ENCODE data around the gene CTRL. TPM values are rescaled to one million over a fixed set of nuclear protein-coding genes. Genes with fewer than 3 reads are reported as not detected.

Gene CTRL
- total and polyA plus RNA-seq, 2 donors (not counting 3 experiments of a cell fraction or from before 2014, with no cell fraction given), result 1.0 to 1.1 TPM

GRCh38 chr16:67936880-67937605 lies 5.4 kb upstream of the CTRL start:
- H3K36me3 ChIP-seq (ENCODE audit: control insufficient read depth in 2 of 2, extremely low read depth in 1 of 2, insufficient read depth in 2 of 2, low read length in 2 of 2), result peaks cover 4 to 17% of the 10 kb centered on the region in 2 experiments
- no TSS peak for BruUV-seq (replicated peaks)
- TF ChIP-seq FOS (IDR thresholded peaks at IDR 0.05; ENCODE audit: borderline replicate concordance, insufficient read depth, low read length) (no peak), POLR2A (IDR thresholded peaks at IDR 0.05; ENCODE audit: low read depth, low read length) (peak; percentile 71), GATA2 (IDR thresholded peaks at IDR 0.05; ENCODE audit: insufficient read depth, insufficient read length, low read depth, low read length) (no peak)
- no peaks in the 10 kb centered on the region for H3K9me3 ChIP-seq (replicated peaks; ENCODE audit: control insufficient read depth, insufficient read depth, low read length)
- DNase-seq (ENCODE audit: low read depth, low spot score) (peak; percentile 64), FAIRE-seq (peak; percentile 86)
- dilution Hi-C loops (cut with MboI; ENCODE audit: extremely low pct_ligation_motif_present, low sequenced_read_pairs) (no loop called here), intact Hi-C loops (cut with micrococcal nuclease) (loop anchor here (2.0 kb wide), 1 partner anchor 104 kb away; no protein-coding TSS in a partner anchor)
- peaks cover 13% of the 10 kb centered on the region for H3K4me1 ChIP-seq (ENCODE audit: control insufficient read depth, extremely low read depth, insufficient read depth, low read length)
- H3K27me3 ChIP-seq (ENCODE audit: control insufficient read depth in 2 of 2, insufficient read depth in 2 of 2, low read length in 2 of 2), result no peaks in the 10 kb centered on the region
- ChIA-PET CTCF (interaction anchor here (0.7 to 5.7 kb wide), 7 partner anchors 30 to 122 kb away, joined by 3 to 42 read pairs (median 4); partner anchors contain the start of gene NRN1L), POLR2A (no interaction called here)
- H3K9ac ChIP-seq (replicated peaks; ENCODE audit: extremely low read depth, insufficient read depth, low read length), result peak overlapping the region; percentile 77
- peak overlapping the region; percentile 36 for H3K27ac ChIP-seq (ENCODE audit: insufficient read depth, low read depth, low read length)
- no peaks in the 10 kb centered on the region for H4K20me1 ChIP-seq (replicated peaks; ENCODE audit: control insufficient read depth, extremely low read depth, insufficient read depth, low read length)
- peak overlapping the region; percentile 46 for H2AFZ ChIP-seq (ENCODE audit: low read depth, low read length)
- H3K9me1 ChIP-seq (replicated peaks; ENCODE audit: control insufficient read depth, extremely low read depth, insufficient read depth, low read length), result no peaks in the 10 kb centered on the region
- peak overlapping the region; percentile 78 for H3K4me2 ChIP-seq (ENCODE audit: insufficient read depth, low read length)
- peak overlapping the region; percentile 31 to 88 (median 58) for H3K4me3 ChIP-seq (replicated peaks in 1 of 3; ENCODE audit: insufficient read depth in 1 of 3, low read depth in 1 of 3, low read length in 3 of 3)
- no peaks in the 10 kb centered on the region for H3K79me2 ChIP-seq (ENCODE audit: control insufficient read depth, insufficient read depth, low read length)

- BruUV-seq (replicated peaks), result TSS peak; percentile 51
- TF ChIP-seq POLR2AphosphoS5 (IDR thresholded peaks at IDR 0.05; ENCODE audit: insufficient read depth, low read depth, low read length) (peak; percentile 5), GATA2 (IDR thresholded peaks at IDR 0.05; ENCODE audit: insufficient read depth, insufficient read length, low read depth, low read length) (no peak)
- H2AFZ ChIP-seq (ENCODE audit: low read depth, low read length), result peak within 1 kb of the TSS; percentile 46
- dilution Hi-C loops (cut with MboI; ENCODE audit: extremely low pct_ligation_motif_present, low sequenced_read_pairs), result no loop called here
- intact Hi-C loops (cut with micrococcal nuclease), result loop anchor here (2.0 kb wide), 1 partner anchor 104 kb away; no protein-coding TSS in a partner anchor
- peaks cover 13% of the 10 kb centered on the region for H3K4me1 ChIP-seq (ENCODE audit: control insufficient read depth, extremely low read depth, insufficient read depth, low read length)
- peak; percentile 47 for DNase-seq (ENCODE audit: low read depth, low spot score)
- CTCF ChIA-PET, result interaction anchor here (0.6 to 5.7 kb wide), 10 partner anchors 10 to 120 kb away, joined by 3 to 42 read pairs (median 4); partner anchors contain the start of gene NRN1L
- H3K36me3 ChIP-seq (ENCODE audit: control insufficient read depth in 2 of 2, extremely low read depth in 1 of 2, insufficient read depth in 2 of 2, low read length in 2 of 2), result peaks cover 4 to 16% of the 10 kb centered on the region in 2 experiments
- H3K4me3 ChIP-seq (replicated peaks in 1 of 3; ENCODE audit: insufficient read depth in 1 of 3, low read depth in 1 of 3, low read length in 3 of 3), result peak within 1 kb of the TSS; percentile 31 to 88 (median 58)
- peak within 1 kb of the TSS; percentile 78 for H3K4me2 ChIP-seq (ENCODE audit: insufficient read depth, low read length)
- H3K79me2 ChIP-seq (ENCODE audit: control insufficient read depth, insufficient read depth, low read length), result no peaks in the 10 kb centered on the region
- peak within 1 kb of the TSS; percentile 36 for H3K27ac ChIP-seq (ENCODE audit: insufficient read depth, low read depth, low read length)
- FAIRE-seq, result no peak
- no peaks in the 10 kb centered on the region for H4K20me1 ChIP-seq (replicated peaks; ENCODE audit: control insufficient read depth, extremely low read depth, insufficient read depth, low read length)
- no peaks in the 10 kb centered on the region for H3K27me3 ChIP-seq (ENCODE audit: control insufficient read depth in 2 of 2, insufficient read depth in 2 of 2, low read length in 2 of 2)
- H3K9me3 ChIP-seq (replicated peaks; ENCODE audit: control insufficient read depth, insufficient read depth, low read length), result no peaks in the 10 kb centered on the region
- H3K9ac ChIP-seq (replicated peaks; ENCODE audit: extremely low read depth, insufficient read depth, low read length), result peak within 1 kb of the TSS; percentile 77
- H3K9me1 ChIP-seq (replicated peaks; ENCODE audit: control insufficient read depth, extremely low read depth, insufficient read depth, low read length), result no peaks in the 10 kb centered on the region
- POLR2A ChIA-PET, result interaction anchor here (0.8 to 0.9 kb wide), 2 partner anchors 24 to 30 kb away, joined by 3 to 5 read pairs; no protein-coding TSS in a partner anchor
Measured at GRCh38 chr16:67936124-67936879, 4.6 kb upstream of the CTRL start, which contains the start of gene PSMB10. Gene PSMB10, minus strand, starts transcription at chr16:67936850. Its CDS starts 101 bp downstream, at chr16:67936749.

All from endothelial cell of umbilical vein (primary cell).